K562 (cell line): ENCODE data around the gene TGOLN2. TPM values are rescaled to one million over a fixed set of nuclear protein-coding genes. Genes with fewer than 3 reads are reported as not detected.

ENCODE experiments used
- ATAC-seq: fragments of 200-7000 bp; cut with Tn5 transposase; 3 replicates; pipeline ENCODE4 v1.9.1; 2020; ENCODE audit warnings: moderate library complexity
- BruUV-seq: library from RNA; stranded (reverse); fragments of 400-500 nt; replicated peaks from 2 replicates; lab custom pipeline; 2021; lab: Mats Ljungman, UMichigan
- CTCF ChIA-PET: fragments of 300-600 bp; formaldehyde crosslinking; extraction: SDS; loops from one replicate; lab custom pipeline; 2021; ENCODE audit warnings: low intra/inter-chr PET ratio; lab: Yijun Ruan, JAX
- POLR2A ChIA-PET: fragments of 300-600, 350-650 bp; sonication (Branson Sonifier 250); formaldehyde crosslinking; extraction: SDS; loops from one replicate; lab custom pipeline; 2021; ENCODE audit warnings: antibody characterized with exemption, inconsistent platforms; lab: Yijun Ruan, JAX
- DNase-seq, 4 experiments: peaks; one replicate each; pipeline versions ENCODE4 v3.0.0 to v3.0.0-alpha.2; 2011 to 2018; ENCODE audit warnings: low spot score in 3 of 4, mixed read lengths in 3 of 4; ENCODE audit errors: extremely low read depth in 1 of 4
- FAIRE-seq: peaks from 2 replicates; lab custom pipeline; 2011; peaks lifted over from hg19 to GRCh38; lab: Jason Lieb, UNC
- H2AFZ ChIP-seq: 2 replicates; pipeline ENCODE4 v1.6.0; 2011; ENCODE audit warnings: low read depth, low read length, control low read depth, inconsistent platforms
- H3K27ac ChIP-seq: fragments of 200-600 bp; 3 replicates; pipeline ENCODE4 v1.8.0; 2011; ENCODE audit warnings: low read depth, mild to moderate bottlenecking, control low read depth, inconsistent platforms, low read length, moderate library complexity, mixed read lengths; ENCODE audit errors: extremely low read depth
- H3K27me3 ChIP-seq, 2 experiments: fragments of 300-600 bp in 1 of 2; 2 replicates in 1 of 2; 3 replicates in 1 of 2; pipeline versions ENCODE4 v1.6.0 to v1.8.0; 2011; ENCODE audit warnings: inconsistent platforms in 2 of 2, low read length in 2 of 2, mild to moderate bottlenecking in 1 of 2, mixed read lengths in 1 of 2, moderate library complexity in 1 of 2; ENCODE audit not compliant: control insufficient read depth in 2 of 2, insufficient read depth in 2 of 2
- H3K36me3 ChIP-seq: fragments of 300-600 bp; 3 replicates; pipeline ENCODE4 v1.8.0; 2011; ENCODE audit warnings: mild to moderate bottlenecking, low read length, inconsistent platforms; ENCODE audit not compliant: control insufficient read depth, insufficient read depth
- H3K4me1 ChIP-seq, 2 experiments: fragments of 200-600 bp in 1 of 2; replicated peaks in 1 of 2; 2 replicates in 1 of 2; 3 replicates in 1 of 2; pipeline versions ENCODE4 v1.5.1 to v1.8.0; 2011; ENCODE audit warnings: inconsistent platforms in 2 of 2, low read length in 2 of 2, mild to moderate bottlenecking in 1 of 2, mixed read lengths in 1 of 2, moderate library complexity in 1 of 2; ENCODE audit not compliant: control insufficient read depth in 2 of 2, insufficient read depth in 2 of 2
- H3K4me2 ChIP-seq: 2 replicates; pipeline ENCODE4 v1.6.1; 2011; ENCODE audit warnings: low read length, control low read depth, inconsistent platforms, mixed read lengths; ENCODE audit not compliant: insufficient read depth
- H3K4me3 ChIP-seq: fragments of 200-600 bp; sonication (generic), shearing (Covaris generic); 2 replicates; pipeline ENCODE4 v1.5.1; 2016; ENCODE audit warnings: control low read depth, inconsistent platforms
- H3K79me2 ChIP-seq: fragments of 200-600 bp; 3 replicates; pipeline ENCODE4 v1.8.0; 2011; ENCODE audit warnings: low read length, inconsistent platforms; ENCODE audit not compliant: control insufficient read depth, insufficient read depth
- H3K9ac ChIP-seq, 2 experiments: 2 replicates each; pipeline versions ENCODE4 v1.6.0 to v1.6.1; 2011; ENCODE audit warnings: low read depth in 2 of 2, low read length in 2 of 2, control low read depth in 1 of 2, inconsistent platforms in 1 of 2, mild to moderate bottlenecking in 1 of 2, mixed read lengths in 1 of 2; ENCODE audit not compliant: insufficient read depth in 1 of 2
- H3K9me1 ChIP-seq: one replicate; pipeline ENCODE4 v1.6.0; 2011; ENCODE audit warnings: inconsistent platforms, mild to moderate bottlenecking, low read length, moderate library complexity; ENCODE audit not compliant: control insufficient read depth, insufficient read depth
- H3K9me3 ChIP-seq: replicated peaks from 2 replicates; pipeline ENCODE4 v1.5.1; 2011; ENCODE audit warnings: low read depth, low read length, inconsistent platforms; ENCODE audit not compliant: control insufficient read depth, insufficient read depth
- H4K20me1 ChIP-seq: replicated peaks from 2 replicates; pipeline ENCODE4 v1.6.1; 2011; ENCODE audit warnings: low read length, inconsistent platforms, mixed read lengths; ENCODE audit not compliant: control insufficient read depth, insufficient read depth
- AFF1 ChIP-seq, 2 experiments: fragments of 450-650 bp; IDR thresholded peaks; 2 replicates each; pipeline ENCODE4 v1.6.1; 2018; ENCODE audit warnings: mild to moderate bottlenecking in 2 of 2, low read depth in 1 of 2; ENCODE audit not compliant: partially characterized antibody in 2 of 2
- CAMTA2 ChIP-seq: fragments of 250-450 bp; sonication (Bioruptor Pico); conservative IDR thresholded peaks from 2 replicates; pipeline ENCODE4 v1.5.1; 2022
- E4F1 ChIP-seq: fragments of 250-450 bp; sonication (Bioruptor Pico); IDR thresholded peaks from 2 replicates; pipeline ENCODE4 v1.5.0; 2021; ENCODE audit warnings: mild to moderate bottlenecking, borderline replicate concordance
- FOSL1 ChIP-seq: fragments of 200-800 bp; sonication (Bioruptor generic); conservative IDR thresholded peaks from 2 replicates; pipeline ENCODE4 v1.6.1; 2016; ENCODE audit warnings: missing genetic modification characterization, missing compliant biosample characterization
- FOXK1 ChIP-seq: sonication (generic); formaldehyde crosslinking; IDR thresholded peaks from 2 replicates; pipeline ENCODE4 v1.8.0; 2022; ENCODE audit warnings: missing genetic modification reagents, mild to moderate bottlenecking, borderline replicate concordance
- MTF1 ChIP-seq: fragments of 250-450 bp; sonication (Bioruptor Pico); IDR thresholded peaks from 2 replicates; pipeline ENCODE4 v1.9.0; 2021; ENCODE audit warnings: moderate library complexity, mild to moderate bottlenecking, inconsistent platforms, borderline replicate concordance
- NFE2L1 ChIP-seq: fragments of 450-650 bp; IDR thresholded peaks from 2 replicates; pipeline ENCODE4 v1.6.1; 2016; ENCODE audit warnings: missing genetic modification characterization, low read depth, mild to moderate bottlenecking, missing compliant biosample characterization, moderate library complexity, borderline replicate concordance
- SRSF1 ChIP-seq: fragments of 200-400 bp; formaldehyde crosslinking; IDR thresholded peaks from 2 replicates; pipeline ENCODE4 v1.6.1; 2017; ENCODE audit warnings: mild to moderate bottlenecking, low read depth, low read length, moderate library complexity
- TEAD2 ChIP-seq: fragments of 450-650 bp; IDR thresholded peaks from 2 replicates; pipeline ENCODE4 v1.6.1; 2016; ENCODE audit warnings: missing genetic modification characterization, control low read depth, missing compliant biosample characterization
- TGIF2 ChIP-seq: sonication (generic); formaldehyde crosslinking; IDR thresholded peaks from 2 replicates; pipeline ENCODE4 v1.8.1; 2022; ENCODE audit warnings: mild to moderate bottlenecking, missing genetic modification reagents, moderate library complexity
- UBTF ChIP-seq, 2 experiments: IDR thresholded peaks; 2 replicates each; pipeline ENCODE4 v1.6.1; 2012; ENCODE audit warnings: improper control_type of control experiment in 2 of 2, low read depth in 2 of 2, low read length in 2 of 2, borderline replicate concordance in 1 of 2
- ZNF408 ChIP-seq: fragments of 250-450 bp; sonication (Bioruptor Pico); IDR thresholded peaks from 2 replicates; pipeline ENCODE4 v1.4.0; 2020; ENCODE audit warnings: low read depth, mild to moderate bottlenecking, moderate library complexity
- ZNF584 ChIP-seq: fragments of 200-800 bp; sonication (Bioruptor generic); IDR thresholded peaks from 2 replicates; pipeline ENCODE4 v1.6.1; 2016; ENCODE audit warnings: low read depth, mild to moderate bottlenecking, missing genetic modification characterization, missing compliant biosample characterization
- ZNF785 ChIP-seq: fragments of 250-450 bp; sonication (Bioruptor Pico); IDR thresholded peaks from 2 replicates; pipeline ENCODE4 v1.4.0; 2020; ENCODE audit warnings: mild to moderate bottlenecking
- WGBS: fragments of 100-300 bp; shearing (Covaris generic); methylation state at CpG from one replicate; pipeline ENCODE4 v1.1.6; 2016; ENCODE audit warnings: low coverage, mixed read lengths; ENCODE audit not compliant: insufficient coverage; ENCODE audit errors: missing lambda C conversion rate; 5-methylcytosine and 5-hydroxymethylcytosine counted together
- in situ Hi-C: fragments of 300-500 bp; cut with MboI; formaldehyde crosslinking; loops from 4 replicates; pipeline ENCODE4 v1.15.0; 2018; ENCODE audit warnings: inconsistent platforms, mixed read lengths
- intact Hi-C: fragments of 100-400 bp; cut with micrococcal nuclease; formaldehyde crosslinking; loops from 2 replicates; pipeline ENCODE4 v1.14.2; 2022
- polyA plus RNA-seq, 8 experiments: library from polyadenylated mRNA; depleted of rRNA in 4 of 8; stranded (reverse) in 5 of 8; unstranded in 3 of 8; fragments of >200 nt; fragmentation: Nextera tagmentation in 2 of 8; fragmentation: Illumina TruSeq in 1 of 8; extraction: Ambion mirVana in 2 of 8; extraction: Trizol in 1 of 8; gene quantifications; 2 replicates each; pipeline versions ENCODE4 v1.2.1 to v1.2.3, GENCODE V29; 2011 to 2014; ENCODE audit warnings: inconsistent platforms in 1 of 8, missing spikeins in 1 of 8
- total RNA-seq, 7 experiments: library from RNA; depleted of rRNA in 6 of 7; stranded (reverse); fragments of >200 nt in 6 of 7; fragmentation: Illumina TruSeq in 2 of 7; extraction: Trizol in 2 of 7; gene quantifications; 2 replicates each; pipeline versions ENCODE4 v1.2.1 to v1.2.3, GENCODE V29; 2011 to 2021; ENCODE audit warnings: low replicate concordance in 1 of 7

The TGOLN2 gene
- total and polyA plus RNA-seq, 9 of the 15 experiments (the other 6 are each of a cell fraction or from before 2014, with no cell fraction given) = 13.0 to 66.5 (median 35.9) TPM

- no peak for DNase-seq
- intact Hi-C loops (no loop called here), in situ Hi-C loops (no loop called here)
- no peak overlapping the region for H2AFZ ChIP-seq
- peaks cover 82% of the 10 kb centered on the region for H3K36me3 ChIP-seq
- H3K4me3 ChIP-seq = no peak overlapping the region
- WGBS = 98% methylated on average over 4 of the region's 4 CpGs
- peaks cover 11% of the 10 kb centered on the region for H4K20me1 ChIP-seq
- no peak overlapping the region for H3K9ac ChIP-seq
- peaks cover 6% of the 10 kb centered on the region for H3K9me1 ChIP-seq
- no TSS peak for BruUV-seq
- H3K4me1 ChIP-seq = peaks cover 0 to 3% of the 10 kb centered on the region in 2 experiments; a peak in 2 of 5 replicates
- H3K4me2 ChIP-seq = no peak overlapping the region
- ChIA-PET CTCF (no interaction called here), POLR2A (interaction anchor here (1.2 to 1.4 kb wide), 3 partner anchors 9 to 32 kb away, joined by 3 to 9 read pairs (median 4); partner anchors contain the start of gene TGOLN2)
- H3K9me3 ChIP-seq = no peaks in the 10 kb centered on the region
- no peak for ATAC-seq
- H3K27me3 ChIP-seq = no peaks in the 10 kb centered on the region
- H3K27ac ChIP-seq = no peak overlapping the region
- peaks cover 35% of the 10 kb centered on the region for H3K79me2 ChIP-seq
- no peak for FAIRE-seq
- no peak for TF ChIP-seq FOSL1 (tag)
- no peak for TF ChIP-seq AFF1 (IDR thresholded peaks at IDR 0.05; ENCODE audit: low read depth in 1 of 2, partially characterized antibody in 2 of 2)
- TF ChIP-seq NFE2L1 (tag) = no peak
- TF ChIP-seq CAMTA2 (CRISPR knock-in tag) = no peak
- TF ChIP-seq TEAD2 = no peak
- no peak for TF ChIP-seq UBTF (IDR thresholded peaks at IDR 0.05; ENCODE audit: borderline replicate concordance in 1 of 2, low read depth in 2 of 2, low read length in 2 of 2)
- TF ChIP-seq ZNF584 (CRISPR knock-in tag) = no peak
- TF ChIP-seq MTF1 (CRISPR knock-in tag) = no peak
- TF ChIP-seq SRSF1 = no peak
- no peak for TF ChIP-seq E4F1
- no peak for TF ChIP-seq TGIF2
- no peak for TF ChIP-seq FOXK1
- no peak for TF ChIP-seq ZNF408
- no peak for TF ChIP-seq ZNF785 (CRISPR knock-in tag)
These were observed 8.0 kb downstream of the TGOLN2 start for GRCh38 chr2:85319796-85320195.
